ENCODE measurements around the gene ATRNL1. TPM values are rescaled to one million over a fixed set of nuclear protein-coding genes. Genes with fewer than 3 reads are reported as not detected.
"Not testable (repeated sequence)": the region's sequence is repeated elsewhere in the genome, so short reads cannot be mapped to it uniquely, and the experiment has no call there.

Gene ATRNL1
- polyA plus RNA-seq, 2 of the 4 experiments (the other 2 are of a cell fraction): 0.13 to 0.34 TPM

DNA sequence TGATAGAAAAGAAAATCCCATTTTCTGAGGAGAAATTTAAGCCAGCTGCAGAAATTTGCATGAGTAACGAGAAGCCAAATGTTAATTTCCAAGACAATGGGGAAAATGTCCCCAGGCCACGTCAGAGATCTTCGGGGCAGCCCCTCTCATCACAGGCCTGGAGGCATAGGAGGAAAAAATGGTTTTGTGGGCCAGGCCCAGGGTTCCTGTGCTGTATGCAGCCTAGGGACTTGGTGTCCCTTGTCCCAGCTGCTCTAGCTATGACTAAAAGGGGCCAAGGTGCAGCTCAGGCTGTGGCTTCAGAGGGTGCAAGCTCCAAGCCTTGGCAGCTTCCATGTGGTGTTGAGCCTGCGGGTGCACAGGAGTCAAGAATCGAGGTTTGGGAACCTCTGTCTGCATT lies 12.2 kb downstream of the ATRNL1 start:
- CTCF ChIA-PET: interaction anchor here (1.8 kb wide), 1 partner anchor 229 kb away, joined by 8 read pairs; no protein-coding TSS in a partner anchor
- WGBS (ENCODE audit: missing lambda C conversion rate): 4% methylated on average over 5 of the region's 5 CpGs
- FAIRE-seq: not testable (repeated sequence)

DNA sequence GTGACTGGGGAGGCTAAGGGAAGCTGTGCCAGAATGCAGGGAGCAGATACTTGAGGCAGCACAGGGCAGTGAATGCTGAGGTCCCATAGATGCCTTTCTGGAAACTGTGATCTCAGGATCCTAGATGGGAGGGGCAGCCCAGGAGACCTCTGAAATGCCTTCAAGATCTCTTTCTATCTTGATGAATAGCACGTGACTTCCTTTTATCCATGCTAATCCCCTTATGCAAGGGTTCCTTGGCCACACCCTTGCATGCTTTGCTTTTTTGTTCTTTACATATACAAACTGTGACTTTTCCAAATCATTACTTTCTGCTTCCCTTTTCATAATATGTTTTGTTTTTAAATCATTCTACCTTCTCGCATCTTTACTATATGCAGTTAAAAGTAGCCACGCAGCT lies 14.7 kb downstream of the ATRNL1 start:
- peaks cover 16% of the 10 kb centered on the region; the same call in 2 of the 3 replicates for H3K9me3 ChIP-seq
- POLR2A ChIA-PET: no interaction called here
- TF ChIP-seq RFX5 (IDR thresholded peaks at IDR 0.05): no peak
- TF ChIP-seq BHLHE40 (IDR thresholded peaks at IDR 0.05; ENCODE audit: low read depth, low read length): no peak
- no peaks in the 10 kb centered on the region for H3K4me1 ChIP-seq
- no peak overlapping the region for H3K27ac ChIP-seq
- H3K4me3 ChIP-seq: no peak overlapping the region
- DNase-seq (ENCODE audit: low read depth in 1 of 2, low spot score in 1 of 2) (no peak), ATAC-seq (no peak), FAIRE-seq (no peak)
- CTCF ChIA-PET: no interaction called here
- 20% methylated on average over 3 of the region's 3 CpGs for WGBS (ENCODE audit: missing lambda C conversion rate)
- H3K4me2 ChIP-seq: no peak overlapping the region

More for the DNA sequence above, 12.2 kb downstream of the ATRNL1 start:
- TF ChIP-seq ZFP36 (IDR thresholded peaks at IDR 0.05; ENCODE audit: borderline replicate concordance, partially characterized antibody): peak; percentile 89
- H3K4me1 ChIP-seq; H3K4me2 ChIP-seq; DNase-seq (ENCODE audit: low read depth in 1 of 2, low spot score in 1 of 2); H3K27ac ChIP-seq; POLR2A ChIA-PET; H3K4me3 ChIP-seq; ATAC-seq: not testable (repeated sequence)
- H3K9me3 ChIP-seq: peaks cover 16% of the 10 kb centered on the region; the same call in 2 of the 3 replicates

DNA sequence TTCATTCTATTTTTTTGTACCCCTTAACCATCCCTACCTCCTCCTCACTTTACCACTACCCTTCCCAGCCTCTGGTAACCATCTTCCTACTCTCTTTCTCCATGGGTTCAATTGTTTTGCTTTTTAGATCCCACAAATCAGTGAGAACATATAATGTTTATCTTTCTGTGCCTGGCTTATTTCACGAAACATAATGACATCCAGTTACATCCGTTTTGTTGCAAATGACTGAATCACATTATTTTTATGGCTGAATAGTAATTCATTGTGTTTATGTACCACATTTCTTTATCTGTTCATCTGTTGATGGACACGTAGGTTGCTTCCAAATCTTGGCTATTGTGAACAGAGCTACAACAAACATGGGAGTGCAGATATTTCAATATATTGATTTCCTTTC lies 24.1 kb downstream of the ATRNL1 start:
- POLR2A ChIA-PET: no interaction called here
- ATAC-seq: no peak
- Histone ChIP-seq H3K4me2 (no peak overlapping the region), H3K4me3 (no peak overlapping the region), H3K9me3 (no peaks in the 10 kb centered on the region), H3K4me1 (no peaks in the 10 kb centered on the region), H3K27ac (no peak overlapping the region)
- FAIRE-seq: no peak
- CTCF ChIA-PET: no interaction called here
- 19% methylated on average over 3 of the region's 3 CpGs for WGBS (ENCODE audit: missing lambda C conversion rate)
- TF ChIP-seq PHF8 (IDR thresholded peaks at IDR 0.05; ENCODE audit: borderline replicate concordance, low read depth) (no peak), EP300 (IDR thresholded peaks at IDR 0.05) (no peak), CHD2 (IDR thresholded peaks at IDR 0.05; ENCODE audit: low read length, partially characterized antibody) (no peak), NR3C1 (IDR thresholded peaks at IDR 0.05) (no peak), TP53 (CRISPR knock-in tag; IDR thresholded peaks at IDR 0.05) (no peak), NFE2L2 (conservative IDR thresholded peaks at IDR 0.05; ENCODE audit: low read length) (no peak), BHLHE40 (IDR thresholded peaks at IDR 0.05; ENCODE audit: low read depth, low read length) (no peak), HOXA7 (CRISPR knock-in tag; IDR thresholded peaks at IDR 0.05) (no peak)
- TF ChIP-seq, protein P1, sequence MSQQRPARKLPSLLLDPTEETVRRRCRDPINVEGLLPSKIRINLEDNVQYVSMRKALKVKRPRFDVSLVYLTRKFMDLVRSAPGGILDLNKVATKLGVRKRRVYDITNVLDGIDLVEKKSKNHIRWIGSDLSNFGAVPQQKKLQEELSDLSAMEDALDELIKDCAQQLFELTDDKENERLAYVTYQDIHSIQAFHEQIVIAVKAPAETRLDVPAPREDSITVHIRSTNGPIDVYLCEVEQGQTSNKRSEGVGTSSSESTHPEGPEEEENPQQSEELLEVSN (IDR thresholded peaks at IDR 0.05; ENCODE audit: borderline replicate concordance, low read depth): no peak
- TF ChIP-seq, protein P2, sequence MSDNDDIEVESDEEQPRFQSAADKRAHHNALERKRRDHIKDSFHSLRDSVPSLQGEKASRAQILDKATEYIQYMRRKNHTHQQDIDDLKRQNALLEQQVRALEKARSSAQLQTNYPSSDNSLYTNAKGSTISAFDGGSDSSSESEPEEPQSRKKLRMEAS (IDR thresholded peaks at IDR 0.05): no peak
- TF ChIP-seq, protein P3, sequence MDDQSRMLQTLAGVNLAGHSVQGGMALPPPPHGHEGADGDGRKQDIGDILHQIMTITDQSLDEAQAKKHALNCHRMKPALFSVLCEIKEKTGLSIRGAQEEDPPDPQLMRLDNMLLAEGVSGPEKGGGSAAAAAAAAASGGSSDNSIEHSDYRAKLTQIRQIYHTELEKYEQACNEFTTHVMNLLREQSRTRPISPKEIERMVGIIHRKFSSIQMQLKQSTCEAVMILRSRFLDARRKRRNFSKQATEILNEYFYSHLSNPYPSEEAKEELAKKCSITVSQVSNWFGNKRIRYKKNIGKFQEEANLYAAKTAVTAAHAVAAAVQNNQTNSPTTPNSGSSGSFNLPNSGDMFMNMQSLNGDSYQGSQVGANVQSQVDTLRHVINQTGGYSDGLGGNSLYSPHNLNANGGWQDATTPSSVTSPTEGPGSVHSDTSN (IDR thresholded peaks at IDR 0.05): no peak
- TF ChIP-seq, protein P4, sequence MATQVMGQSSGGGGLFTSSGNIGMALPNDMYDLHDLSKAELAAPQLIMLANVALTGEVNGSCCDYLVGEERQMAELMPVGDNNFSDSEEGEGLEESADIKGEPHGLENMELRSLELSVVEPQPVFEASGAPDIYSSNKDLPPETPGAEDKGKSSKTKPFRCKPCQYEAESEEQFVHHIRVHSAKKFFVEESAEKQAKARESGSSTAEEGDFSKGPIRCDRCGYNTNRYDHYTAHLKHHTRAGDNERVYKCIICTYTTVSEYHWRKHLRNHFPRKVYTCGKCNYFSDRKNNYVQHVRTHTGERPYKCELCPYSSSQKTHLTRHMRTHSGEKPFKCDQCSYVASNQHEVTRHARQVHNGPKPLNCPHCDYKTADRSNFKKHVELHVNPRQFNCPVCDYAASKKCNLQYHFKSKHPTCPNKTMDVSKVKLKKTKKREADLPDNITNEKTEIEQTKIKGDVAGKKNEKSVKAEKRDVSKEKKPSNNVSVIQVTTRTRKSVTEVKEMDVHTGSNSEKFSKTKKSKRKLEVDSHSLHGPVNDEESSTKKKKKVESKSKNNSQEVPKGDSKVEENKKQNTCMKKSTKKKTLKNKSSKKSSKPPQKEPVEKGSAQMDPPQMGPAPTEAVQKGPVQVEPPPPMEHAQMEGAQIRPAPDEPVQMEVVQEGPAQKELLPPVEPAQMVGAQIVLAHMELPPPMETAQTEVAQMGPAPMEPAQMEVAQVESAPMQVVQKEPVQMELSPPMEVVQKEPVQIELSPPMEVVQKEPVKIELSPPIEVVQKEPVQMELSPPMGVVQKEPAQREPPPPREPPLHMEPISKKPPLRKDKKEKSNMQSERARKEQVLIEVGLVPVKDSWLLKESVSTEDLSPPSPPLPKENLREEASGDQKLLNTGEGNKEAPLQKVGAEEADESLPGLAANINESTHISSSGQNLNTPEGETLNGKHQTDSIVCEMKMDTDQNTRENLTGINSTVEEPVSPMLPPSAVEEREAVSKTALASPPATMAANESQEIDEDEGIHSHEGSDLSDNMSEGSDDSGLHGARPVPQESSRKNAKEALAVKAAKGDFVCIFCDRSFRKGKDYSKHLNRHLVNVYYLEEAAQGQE (IDR thresholded peaks at IDR 0.05): no peak
- no peak for DNase-seq (ENCODE audit: low read depth in 1 of 2, low spot score in 1 of 2)

DNA sequence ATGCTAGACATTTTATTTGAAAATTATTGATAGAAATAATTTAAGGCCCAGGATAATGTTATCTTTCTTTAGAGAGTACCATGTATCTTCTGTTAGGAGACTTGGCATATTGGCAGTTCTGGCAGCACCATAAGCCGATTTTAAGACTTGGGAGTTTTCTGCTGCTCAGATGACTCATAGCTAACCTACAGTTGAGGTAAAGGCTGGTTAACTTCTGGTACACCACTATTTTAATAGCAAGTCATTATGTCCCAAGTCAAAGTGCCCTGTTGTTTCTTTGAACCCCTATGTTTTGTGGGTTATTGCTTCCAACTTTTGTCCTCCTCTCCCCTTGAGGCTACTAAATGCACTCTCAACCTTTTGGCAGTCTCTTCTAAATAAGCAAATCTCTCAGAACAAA lies 25.2 kb downstream of the ATRNL1 start:
- Histone ChIP-seq H3K9me3 (no peaks in the 10 kb centered on the region), H3K4me3 (no peak overlapping the region), H3K4me1 (no peaks in the 10 kb centered on the region), H3K27ac (no peak overlapping the region), H3K4me2 (no peak overlapping the region)
- ATAC-seq (no peak), DNase-seq (ENCODE audit: low read depth in 1 of 2, low spot score in 1 of 2) (no peak), FAIRE-seq (no peak)
- 5% methylated on average over 1 of the region's 1 CpG for WGBS (ENCODE audit: missing lambda C conversion rate)
- ChIA-PET CTCF (no interaction called here), POLR2A (no interaction called here)
- TF ChIP-seq HOXA7 (CRISPR knock-in tag; IDR thresholded peaks at IDR 0.05): no peak
- no peak for TF ChIP-seq CHD4 (IDR thresholded peaks at IDR 0.05; ENCODE audit: borderline replicate concordance)
- TF ChIP-seq ESRRA (IDR thresholded peaks at IDR 0.05; ENCODE audit: borderline replicate concordance, low read length): no peak
- TF ChIP-seq POLR2AphosphoS2 (conservative IDR thresholded peaks at IDR 0.05; ENCODE audit: low read length): no peak
- no peak for TF ChIP-seq EHF (CRISPR knock-in tag; IDR thresholded peaks at IDR 0.05)
- TF ChIP-seq, protein P5, sequence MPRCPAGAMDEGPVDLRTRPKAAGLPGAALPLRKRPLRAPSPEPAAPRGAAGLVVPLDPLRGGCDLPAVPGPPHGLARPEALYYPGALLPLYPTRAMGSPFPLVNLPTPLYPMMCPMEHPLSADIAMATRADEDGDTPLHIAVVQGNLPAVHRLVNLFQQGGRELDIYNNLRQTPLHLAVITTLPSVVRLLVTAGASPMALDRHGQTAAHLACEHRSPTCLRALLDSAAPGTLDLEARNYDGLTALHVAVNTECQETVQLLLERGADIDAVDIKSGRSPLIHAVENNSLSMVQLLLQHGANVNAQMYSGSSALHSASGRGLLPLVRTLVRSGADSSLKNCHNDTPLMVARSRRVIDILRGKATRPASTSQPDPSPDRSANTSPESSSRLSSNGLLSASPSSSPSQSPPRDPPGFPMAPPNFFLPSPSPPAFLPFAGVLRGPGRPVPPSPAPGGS (IDR thresholded peaks at IDR 0.05): no peak
- TF ChIP-seq, protein P6, sequence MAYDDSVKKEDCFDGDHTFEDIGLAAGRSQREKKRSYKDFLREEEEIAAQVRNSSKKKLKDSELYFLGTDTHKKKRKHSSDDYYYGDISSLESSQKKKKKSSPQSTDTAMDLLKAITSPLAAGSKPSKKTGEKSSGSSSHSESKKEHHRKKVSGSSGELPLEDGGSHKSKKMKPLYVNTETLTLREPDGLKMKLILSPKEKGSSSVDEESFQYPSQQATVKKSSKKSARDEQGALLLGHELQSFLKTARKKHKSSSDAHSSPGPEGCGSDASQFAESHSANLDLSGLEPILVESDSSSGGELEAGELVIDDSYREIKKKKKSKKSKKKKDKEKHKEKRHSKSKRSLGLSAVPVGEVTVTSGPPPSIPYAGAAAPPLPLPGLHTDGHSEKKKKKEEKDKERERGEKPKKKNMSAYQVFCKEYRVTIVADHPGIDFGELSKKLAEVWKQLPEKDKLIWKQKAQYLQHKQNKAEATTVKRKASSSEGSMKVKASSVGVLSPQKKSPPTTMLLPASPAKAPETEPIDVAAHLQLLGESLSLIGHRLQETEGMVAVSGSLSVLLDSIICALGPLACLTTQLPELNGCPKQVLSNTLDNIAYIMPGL (CRISPR knock-in tag; IDR thresholded peaks at IDR 0.05; ENCODE audit: borderline replicate concordance): no peak

Data from A549 (cell line).